Activated CD8-positive, alpha-beta memory T cell treated with anti-CD3 and anti-CD28 coated beads, Interleukin-2, amount 50 U/mL, for 4 hours (primary cell): Measurements from ENCODE around the gene PGS1.
A peak's percentile ranks its signal among the peaks of the same experiment; 100 is the strongest.

Experiments
- DNase-seq: peaks from one replicate; pipeline ENCODE4 v3.0.0-alpha.2; 2020

The PGS1 gene

GRCh38 chr17:78347453-78347852 lies 31.0 kb upstream of the PGS1 start:
- DNase-seq = no peak

- no peak for DNase-seq
Observed at GRCh38 chr17:78348055-78348770, 30.2 kb upstream of the PGS1 start.

- no peak for DNase-seq
Observed at GRCh38 chr17:78349891-78350642, 28.4 kb upstream of the PGS1 start.

- no peak for DNase-seq
Observed at GRCh38 chr17:78351449-78352006, 26.9 kb upstream of the PGS1 start.

- DNase-seq = no peak
Observed at GRCh38 chr17:78353834-78354233, 24.6 kb upstream of the PGS1 start.

- no peak for DNase-seq
Observed at GRCh38 chr17:78355045-78355641, 23.3 kb upstream of the PGS1 start.

- DNase-seq = no peak
Observed at GRCh38 chr17:78355701-78356100, 22.7 kb upstream of the PGS1 start.

GRCh38 chr17:78356101-78356713 lies 22.2 kb upstream of the PGS1 start:
- DNase-seq = peak; percentile 84

GRCh38 chr17:78357177-78357586 lies 21.3 kb upstream of the PGS1 start:
- DNase-seq = no peak

- no peak for DNase-seq
Observed at GRCh38 chr17:78357672-78358537, 20.5 kb upstream of the PGS1 start.

- no peak for DNase-seq
Observed at GRCh38 chr17:78358538-78359320, 19.7 kb upstream of the PGS1 start.

GRCh38 chr17:78359321-78359996 lies 19.0 kb upstream of the PGS1 start:
- DNase-seq = no peak

GRCh38 chr17:78359997-78360370 lies 18.5 kb upstream of the PGS1 start, which contains the start of gene SOCS3:
Gene SOCS3 (minus strand): TSS chr17:78360077. CDS start chr17:78359095, 982 bp downstream.
- peak; percentile 97 for DNase-seq

- DNase-seq = peak; percentile 92
Observed at GRCh38 chr17:78360371-78361224, 17.9 kb upstream of the PGS1 start.

- no peak for DNase-seq
Observed at GRCh38 chr17:78361225-78361701, 17.2 kb upstream of the PGS1 start.

GRCh38 chr17:78362232-78362631 lies 16.2 kb upstream of the PGS1 start:
- no peak for DNase-seq

- DNase-seq = no peak
Observed at GRCh38 chr17:78362671-78363070, 15.8 kb upstream of the PGS1 start.

GRCh38 chr17:78364436-78365281 lies 13.8 kb upstream of the PGS1 start:
- DNase-seq = no peak
